ENCODE measurements around the gene COX7B2. TPM values are rescaled to one million over a fixed set of nuclear protein-coding genes. Genes with fewer than 3 reads are reported as not detected.

The COX7B2 gene
- total RNA-seq, 1 experiment from 2014 or later: not detected

- peaks cover 2% of the 10 kb centered on the region for H3K9me3 Mint-ChIP-seq (ENCODE audit: low read depth, unreplicated experiment)
- no peaks in the 10 kb centered on the region for H3K4me1 Mint-ChIP-seq (ENCODE audit: low read depth, unreplicated experiment)
- no peak overlapping the region for H3K27ac Mint-ChIP-seq (ENCODE audit: unreplicated experiment)
- H3K36me3 Mint-ChIP-seq (ENCODE audit: insufficient read depth, unreplicated experiment): no peaks in the 10 kb centered on the region
- intact Hi-C loops (cut with micrococcal nuclease; ENCODE audit: unreplicated experiment): no loop called here
- H3K4me3 Mint-ChIP-seq (ENCODE audit: low read depth, unreplicated experiment): no peak overlapping the region
- CTCF ChIA-PET: no interaction called here
- no TSS peak for BruUV-seq (replicated peaks)
- H3K27me3 Mint-ChIP-seq (ENCODE audit: unreplicated experiment): no peaks in the 10 kb centered on the region
- no peak for DNase-seq
- TF ChIP-seq, protein P1, sequence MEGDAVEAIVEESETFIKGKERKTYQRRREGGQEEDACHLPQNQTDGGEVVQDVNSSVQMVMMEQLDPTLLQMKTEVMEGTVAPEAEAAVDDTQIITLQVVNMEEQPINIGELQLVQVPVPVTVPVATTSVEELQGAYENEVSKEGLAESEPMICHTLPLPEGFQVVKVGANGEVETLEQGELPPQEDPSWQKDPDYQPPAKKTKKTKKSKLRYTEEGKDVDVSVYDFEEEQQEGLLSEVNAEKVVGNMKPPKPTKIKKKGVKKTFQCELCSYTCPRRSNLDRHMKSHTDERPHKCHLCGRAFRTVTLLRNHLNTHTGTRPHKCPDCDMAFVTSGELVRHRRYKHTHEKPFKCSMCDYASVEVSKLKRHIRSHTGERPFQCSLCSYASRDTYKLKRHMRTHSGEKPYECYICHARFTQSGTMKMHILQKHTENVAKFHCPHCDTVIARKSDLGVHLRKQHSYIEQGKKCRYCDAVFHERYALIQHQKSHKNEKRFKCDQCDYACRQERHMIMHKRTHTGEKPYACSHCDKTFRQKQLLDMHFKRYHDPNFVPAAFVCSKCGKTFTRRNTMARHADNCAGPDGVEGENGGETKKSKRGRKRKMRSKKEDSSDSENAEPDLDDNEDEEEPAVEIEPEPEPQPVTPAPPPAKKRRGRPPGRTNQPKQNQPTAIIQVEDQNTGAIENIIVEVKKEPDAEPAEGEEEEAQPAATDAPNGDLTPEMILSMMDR (IDR thresholded peaks at IDR 0.05; ENCODE audit: unreplicated experiment): no peak
Measured at GRCh38 chr4:46765465-46765864, 143.6 kb downstream of the COX7B2 start.

DNA sequence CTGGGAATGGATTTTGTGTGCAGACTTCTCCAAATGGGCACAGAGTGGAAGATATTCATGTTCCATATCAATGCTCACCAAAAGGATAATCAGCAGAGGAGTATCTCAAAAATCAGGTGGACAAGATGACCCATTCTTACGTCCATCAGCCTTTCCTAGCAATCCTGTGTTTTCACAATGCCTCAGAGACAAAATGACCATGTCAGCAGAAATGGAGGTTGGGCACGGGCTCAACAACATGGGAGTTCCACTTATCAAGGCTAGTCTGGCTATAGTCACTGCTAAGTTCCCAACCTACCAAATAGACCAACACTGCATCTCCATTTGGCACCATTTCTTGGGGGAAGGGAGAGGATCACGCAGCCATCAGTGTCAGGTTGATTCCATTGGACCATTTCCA is 179.0 kb downstream of the COX7B2 start:
- CTCF ChIA-PET: no interaction called here
- H3K4me3 Mint-ChIP-seq (ENCODE audit: low read depth, unreplicated experiment): no peak overlapping the region
- peaks cover 14% of the 10 kb centered on the region for H3K9me3 Mint-ChIP-seq (ENCODE audit: low read depth, unreplicated experiment)
- no peaks in the 10 kb centered on the region for H3K27me3 Mint-ChIP-seq (ENCODE audit: unreplicated experiment)
- H3K27ac Mint-ChIP-seq (ENCODE audit: unreplicated experiment): no peak overlapping the region
- no TSS peak for BruUV-seq (replicated peaks)
- no peaks in the 10 kb centered on the region for H3K36me3 Mint-ChIP-seq (ENCODE audit: insufficient read depth, unreplicated experiment)
- intact Hi-C loops (cut with micrococcal nuclease; ENCODE audit: unreplicated experiment): no loop called here
- DNase-seq: no peak
- TF ChIP-seq, protein P1 (IDR thresholded peaks at IDR 0.05; ENCODE audit: unreplicated experiment): no peak
- H3K4me1 Mint-ChIP-seq (ENCODE audit: low read depth, unreplicated experiment): no peaks in the 10 kb centered on the region

DNA sequence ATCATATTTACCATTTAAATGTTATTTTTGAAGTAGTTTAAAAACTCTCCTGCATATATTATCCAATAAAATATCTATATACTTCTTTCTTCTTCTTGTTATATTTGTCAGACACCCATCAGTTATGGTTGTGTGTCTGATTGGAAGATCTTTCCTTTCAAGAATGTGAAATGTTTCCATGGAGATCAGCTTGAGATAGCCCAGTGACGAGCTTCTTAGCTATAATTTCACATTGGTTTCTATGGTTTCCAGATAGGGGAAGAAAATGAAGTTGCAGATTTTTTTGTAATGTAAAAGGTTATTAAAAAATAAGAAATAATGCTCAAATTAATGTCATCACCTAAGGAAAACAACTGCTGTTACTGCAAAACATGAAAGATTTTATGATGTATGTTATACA is 189.0 kb downstream of the COX7B2 start:
- no peak overlapping the region for H3K4me3 Mint-ChIP-seq (ENCODE audit: low read depth, unreplicated experiment)
- H3K27me3 Mint-ChIP-seq (ENCODE audit: unreplicated experiment): no peaks in the 10 kb centered on the region
- H3K36me3 Mint-ChIP-seq (ENCODE audit: insufficient read depth, unreplicated experiment): no peaks in the 10 kb centered on the region
- H3K9me3 Mint-ChIP-seq (ENCODE audit: low read depth, unreplicated experiment): peaks cover 2% of the 10 kb centered on the region
- TF ChIP-seq, protein P1 (IDR thresholded peaks at IDR 0.05; ENCODE audit: unreplicated experiment): no peak
- no peak overlapping the region for H3K27ac Mint-ChIP-seq (ENCODE audit: unreplicated experiment)
- BruUV-seq (replicated peaks): no TSS peak
- CTCF ChIA-PET: no interaction called here
- DNase-seq: no peak
- H3K4me1 Mint-ChIP-seq (ENCODE audit: low read depth, unreplicated experiment): no peaks in the 10 kb centered on the region
- intact Hi-C loops (cut with micrococcal nuclease; ENCODE audit: unreplicated experiment): no loop called here

- H3K27ac Mint-ChIP-seq (ENCODE audit: unreplicated experiment): no peak overlapping the region
- no peaks in the 10 kb centered on the region for H3K4me1 Mint-ChIP-seq (ENCODE audit: low read depth, unreplicated experiment)
- no TSS peak for BruUV-seq (replicated peaks)
- H3K27me3 Mint-ChIP-seq (ENCODE audit: unreplicated experiment): no peaks in the 10 kb centered on the region
- intact Hi-C loops (cut with micrococcal nuclease; ENCODE audit: unreplicated experiment): no loop called here
- H3K4me3 Mint-ChIP-seq (ENCODE audit: low read depth, unreplicated experiment): no peak overlapping the region
- no peaks in the 10 kb centered on the region for H3K9me3 Mint-ChIP-seq (ENCODE audit: low read depth, unreplicated experiment)
- DNase-seq: no peak
- CTCF ChIA-PET: no interaction called here
- H3K36me3 Mint-ChIP-seq (ENCODE audit: insufficient read depth, unreplicated experiment): no peaks in the 10 kb centered on the region
- TF ChIP-seq, protein P1 (IDR thresholded peaks at IDR 0.05; ENCODE audit: unreplicated experiment): no peak
Measured at GRCh38 chr4:46717950-46718349, 191.1 kb downstream of the COX7B2 start.

DNA sequence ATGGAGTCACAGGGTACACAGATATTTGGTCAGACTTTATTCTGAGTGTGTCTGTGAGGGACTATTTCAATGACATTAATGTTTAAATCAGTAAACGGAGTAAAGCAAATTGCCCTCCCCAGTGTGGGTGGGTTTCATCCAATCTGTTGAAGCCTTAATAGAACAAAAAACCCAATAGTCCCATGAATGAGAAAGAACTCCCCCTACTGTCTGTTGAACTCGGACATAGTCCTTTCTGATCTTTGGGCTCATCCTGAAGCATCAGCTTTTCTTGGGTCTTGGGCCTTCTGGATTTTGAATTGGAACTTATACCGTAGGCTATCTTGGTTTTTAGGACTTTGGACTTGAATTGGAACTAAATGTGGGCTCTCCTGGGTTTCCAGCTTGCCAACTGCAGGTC is 193.6 kb downstream of the COX7B2 start:
- no peak for DNase-seq
- H3K27me3 Mint-ChIP-seq (ENCODE audit: unreplicated experiment): no peaks in the 10 kb centered on the region
- TF ChIP-seq, protein P1 (IDR thresholded peaks at IDR 0.05; ENCODE audit: unreplicated experiment): no peak
- no peak overlapping the region for H3K4me3 Mint-ChIP-seq (ENCODE audit: low read depth, unreplicated experiment)
- BruUV-seq (replicated peaks): no TSS peak
- no peaks in the 10 kb centered on the region for H3K36me3 Mint-ChIP-seq (ENCODE audit: insufficient read depth, unreplicated experiment)
- no peaks in the 10 kb centered on the region for H3K9me3 Mint-ChIP-seq (ENCODE audit: low read depth, unreplicated experiment)
- intact Hi-C loops (cut with micrococcal nuclease; ENCODE audit: unreplicated experiment): no loop called here
- CTCF ChIA-PET: no interaction called here
- H3K4me1 Mint-ChIP-seq (ENCODE audit: low read depth, unreplicated experiment): no peaks in the 10 kb centered on the region
- H3K27ac Mint-ChIP-seq (ENCODE audit: unreplicated experiment): no peak overlapping the region
